ENCODE results near the gene CLEC4G. TPM values are rescaled to one million over a fixed set of nuclear protein-coding genes. Genes with fewer than 3 reads are reported as not detected.

The CLEC4G gene
- total and polyA plus RNA-seq, 9 of the 15 experiments (the other 6 are each of a cell fraction or from before 2014, with no cell fraction given), result not detected

GRCh38 chr19:7680606-7681339 lies 51.1 kb downstream of the CLEC4G start, which contains the start of gene TRAPPC5 (continued):
- TF ChIP-seq GABPB1 (CRISPR knock-in tag; IDR thresholded peaks at IDR 0.05) (0 out of 2 replicates have a peak, but pooled peaks have one; percentile 1), E4F1 (CRISPR knock-in tag; IDR thresholded peaks at IDR 0.05; ENCODE audit: borderline replicate concordance) (peak; percentile 97), SIN3B (IDR thresholded peaks at IDR 0.05; ENCODE audit: low read depth) (0 out of 2 replicates have a peak, but pooled peaks have one; percentile 36), ATF1 (CRISPR knock-in tag; IDR thresholded peaks at IDR 0.05) (no peak), ATF1 (tag; IDR thresholded peaks at IDR 0.05) (peak; percentile 59), FOXJ2 (tag; IDR thresholded peaks at IDR 0.05) (no peak), FOXA1 (IDR thresholded peaks at IDR 0.05; ENCODE audit: borderline replicate concordance) (no peak), MEIS2 (IDR thresholded peaks at IDR 0.05; ENCODE audit: partially characterized antibody) (peak; percentile 80), PCBP1 (IDR thresholded peaks at IDR 0.05; ENCODE audit: low read depth, low read length, poor library complexity, severe bottlenecking) (peak; percentile 73), LEF1 (IDR thresholded peaks at IDR 0.05) (no peak), TFE3 (CRISPR knock-in tag; IDR thresholded peaks at IDR 0.05) (no peak), YY1 (IDR thresholded peaks at IDR 0.05; ENCODE audit: borderline replicate concordance in 1 of 3, control insufficient read depth in 1 of 3, extremely low read depth in 1 of 3, insufficient read depth in 3 of 3, insufficient read length in 1 of 3, insufficient replicate concordance in 2 of 3, low read depth in 1 of 3, low read length in 2 of 3) (peak; percentile 47 to 83 (median 73)), ZBTB7A (IDR thresholded peaks at IDR 0.05; ENCODE audit: borderline replicate concordance, control insufficient read depth, low read depth, low read length) (peak; percentile 98), ZNF431 (CRISPR knock-in tag; IDR thresholded peaks at IDR 0.05) (0 out of 2 replicates have a peak, but pooled peaks have one; percentile 10), TARDBP (IDR thresholded peaks at IDR 0.05) (0 out of 2 replicates have a peak, but pooled peaks have one; percentile 54), TBP (optimal IDR thresholded peaks at IDR 0.05; ENCODE audit: low read depth, low read length) (peak; percentile 54), RBFOX2 (IDR thresholded peaks at IDR 0.05; ENCODE audit: low read depth, low read length) (peak; percentile 65), SMARCB1 (IDR thresholded peaks at IDR 0.05; ENCODE audit: insufficient read length, low read depth) (no peak), MAX (CRISPR knock-in tag; IDR thresholded peaks at IDR 0.05) (peak; percentile 55; the same call in 1 of the 2 replicates), SUPT5H (IDR thresholded peaks at IDR 0.05) (peak; percentile 62), HMG20A (CRISPR knock-in tag; conservative IDR thresholded peaks at IDR 0.05) (no peak), CREM (IDR thresholded peaks at IDR 0.05; ENCODE audit: low read depth) (peak; percentile 56; the same call in 1 of the 2 replicates), PML (IDR thresholded peaks at IDR 0.05; ENCODE audit: low read length) (no peak), POLR2B (IDR thresholded peaks at IDR 0.05; ENCODE audit: low read depth, partially characterized antibody) (peak; percentile 37), PHF8 (IDR thresholded peaks at IDR 0.05; ENCODE audit: borderline replicate concordance, low read length) (peak; percentile 80; the same call in 1 of the 2 replicates), POLR2A (conservative IDR thresholded peaks at IDR 0.05) (peak; percentile 58; the same call in 1 of the 2 replicates)
